Activated CD4-positive, alpha-beta T cell treated with anti-CD3 and anti-CD28 coated beads for 1 hour (primary cell): ENCODE results near the gene TCAP.
"Not testable (repeated sequence)": the region's sequence is repeated elsewhere in the genome, so short reads cannot be mapped to it uniquely, and the experiment has no call there.

Experiments
- DNase-seq: peaks from one replicate; pipeline ENCODE4 v3.0.0-alpha.2; 2020

The TCAP gene

GRCh38 chr17:39709319-39709997 lies 44.3 kb downstream of the TCAP start:
- DNase-seq = no peak

GRCh38 chr17:39709998-39710964 lies 45.1 kb downstream of the TCAP start:
- no peak for DNase-seq

GRCh38 chr17:39711071-39711470 lies 45.9 kb downstream of the TCAP start:
- not testable (repeated sequence) for DNase-seq

- no peak for DNase-seq
Observed at GRCh38 chr17:39711851-39712250, 46.7 kb downstream of the TCAP start.

- no peak for DNase-seq
Observed at GRCh38 chr17:39714234-39714633, 49.1 kb downstream of the TCAP start.

- DNase-seq = no peak
Observed at GRCh38 chr17:39715375-39716072, 50.4 kb downstream of the TCAP start.
